HG03095 (cell line): Measurements from ENCODE around the gene RXRA.

ENCODE experiments used
- ATAC-seq: cut with Tn5 transposase; IDR thresholded peaks from one replicate; pipeline ENCODE4 v1.9.1; 2021; ENCODE audit warnings: moderate library complexity; ENCODE audit not compliant: unreplicated experiment

Gene RXRA

GRCh38 chr9:134322781-134323241 is 3.4 kb upstream of the RXRA start:
- ATAC-seq, result no peak

GRCh38 chr9:134323741-134324358 is 2.4 kb upstream of the RXRA start:
- no peak for ATAC-seq

GRCh38 chr9:134324359-134325095 is 1.7 kb upstream of the RXRA start:
- ATAC-seq, result no peak

- no peak for ATAC-seq
Observed at GRCh38 chr9:134325096-134325812, 1.0 kb upstream of the RXRA start.

GRCh38 chr9:134326724-134327601 is 708 bp downstream of the RXRA start:
- no peak for ATAC-seq

- no peak for ATAC-seq
Observed at GRCh38 chr9:134327671-134328231, 1.5 kb downstream of the RXRA start.

GRCh38 chr9:134328341-134328840 is 2.1 kb downstream of the RXRA start:
- no peak for ATAC-seq

- ATAC-seq, result no peak
Observed at GRCh38 chr9:134328841-134329575, 2.8 kb downstream of the RXRA start.

GRCh38 chr9:134329576-134329855 is 3.3 kb downstream of the RXRA start:
- ATAC-seq, result no peak

GRCh38 chr9:134329886-134330285 is 3.6 kb downstream of the RXRA start:
- no peak for ATAC-seq

GRCh38 chr9:134330590-134330989 is 4.3 kb downstream of the RXRA start:
- no peak for ATAC-seq

GRCh38 chr9:134331186-134332025 is 5.2 kb downstream of the RXRA start:
- ATAC-seq, result no peak

- ATAC-seq, result no peak
Observed at GRCh38 chr9:134332266-134332665, 6.0 kb downstream of the RXRA start.

- no peak for ATAC-seq
Observed at GRCh38 chr9:134332841-134333233, 6.6 kb downstream of the RXRA start.

- ATAC-seq, result no peak
Observed at GRCh38 chr9:134333234-134333873, 7.1 kb downstream of the RXRA start.

- no peak for ATAC-seq
Observed at GRCh38 chr9:134333874-134334581, 7.8 kb downstream of the RXRA start.

- no peak for ATAC-seq
Observed at GRCh38 chr9:134335061-134335460, 8.8 kb downstream of the RXRA start.
